Astrocyte (in vitro differentiated cells and primary cell): ENCODE measurements around the gene FBXW5. TPM values are rescaled to one million over a fixed set of nuclear protein-coding genes. Genes with fewer than 3 reads are reported as not detected.

Experiments
- DNase-seq: peaks from one replicate; pipeline ENCODE4 v3.0.0-alpha.2; 2010; ENCODE audit warnings: low read depth
- FAIRE-seq: peaks from 2 replicates; lab custom pipeline; 2011; peaks lifted over from hg19 to GRCh38; lab: Jason Lieb, UNC
- H2AFZ ChIP-seq: 2 replicates; pipeline ENCODE4 v1.6.0; 2012; ENCODE audit warnings: low read depth, low read length, inconsistent platforms
- H3K27ac ChIP-seq: 2 replicates; pipeline ENCODE4 v1.5.1; 2011; ENCODE audit warnings: low read depth, low read length, inconsistent platforms
- H3K27me3 ChIP-seq: 2 replicates; pipeline ENCODE4 v1.6.0; 2011; ENCODE audit warnings: low read length, inconsistent platforms; ENCODE audit not compliant: insufficient read depth
- H3K36me3 ChIP-seq: 2 replicates; pipeline ENCODE4 v1.5.1; 2011; ENCODE audit warnings: low read length, inconsistent platforms; ENCODE audit not compliant: insufficient read depth
- H3K4me1 ChIP-seq: 2 replicates; pipeline ENCODE4 v1.5.1; 2011; ENCODE audit warnings: low read length, inconsistent platforms; ENCODE audit not compliant: insufficient read depth
- H3K4me2 ChIP-seq: 2 replicates; pipeline ENCODE4 v1.6.0; 2012; ENCODE audit warnings: low read length, inconsistent platforms
- H3K4me3 ChIP-seq: 2 replicates; pipeline ENCODE4 v1.5.1; 2011; ENCODE audit warnings: low read depth, mild to moderate bottlenecking, low read length, inconsistent platforms; ENCODE audit not compliant: insufficient read depth
- H3K79me2 ChIP-seq: 2 replicates; pipeline ENCODE4 v1.6.0; 2012; ENCODE audit warnings: mild to moderate bottlenecking, low read length, inconsistent platforms; ENCODE audit not compliant: insufficient read depth
- H3K9ac ChIP-seq: 2 replicates; pipeline ENCODE4 v1.6.0; 2012; ENCODE audit warnings: mild to moderate bottlenecking, low read length, inconsistent platforms
- H3K9me3 ChIP-seq: 2 replicates; pipeline ENCODE4 v1.5.1; 2012; ENCODE audit warnings: low read depth, mild to moderate bottlenecking, low read length, inconsistent platforms; ENCODE audit not compliant: insufficient read depth
- H4K20me1 ChIP-seq: 2 replicates; pipeline ENCODE4 v1.6.0; 2012; ENCODE audit warnings: low read length, inconsistent platforms; ENCODE audit not compliant: insufficient read depth
- H3K27ac Mint-ChIP-seq: one replicate; pipeline ENCODE4 v1.8.0; 2021; ENCODE audit warnings: mild to moderate bottlenecking, mixed read lengths; ENCODE audit not compliant: unreplicated experiment
- H3K27me3 Mint-ChIP-seq: one replicate; pipeline ENCODE4 v1.8.0; 2021; ENCODE audit warnings: low read depth, mixed read lengths; ENCODE audit not compliant: unreplicated experiment
- H3K36me3 Mint-ChIP-seq: one replicate; pipeline ENCODE4 v1.8.0; 2021; ENCODE audit warnings: low read depth, mixed read lengths; ENCODE audit not compliant: unreplicated experiment
- H3K4me1 Mint-ChIP-seq: one replicate; pipeline ENCODE4 v1.8.0; 2021; ENCODE audit warnings: low read depth, mixed read lengths; ENCODE audit not compliant: unreplicated experiment
- H3K4me3 Mint-ChIP-seq: one replicate; pipeline ENCODE4 v1.8.0; 2021; ENCODE audit warnings: mild to moderate bottlenecking, moderate library complexity, mixed read lengths; ENCODE audit not compliant: unreplicated experiment
- H3K9me3 Mint-ChIP-seq: one replicate; pipeline ENCODE4 v1.8.0; 2021; ENCODE audit warnings: mild to moderate bottlenecking, mixed read lengths; ENCODE audit not compliant: unreplicated experiment
- CTCF ChIP-seq: IDR thresholded peaks from 2 replicates; pipeline ENCODE4 v1.5.1; 2011; ENCODE audit warnings: low read depth, mild to moderate bottlenecking, inconsistent platforms, low read length, moderate library complexity; ENCODE audit not compliant: insufficient read depth
- EZH2 ChIP-seq: IDR thresholded peaks from 2 replicates; pipeline ENCODE4 v1.6.1; 2012; ENCODE audit warnings: mild to moderate bottlenecking, low read length, inconsistent platforms; ENCODE audit not compliant: insufficient read depth
- total RNA-seq: library from RNA; stranded (reverse); gene quantifications from 2 replicates; pipeline ENCODE4 v1.2.1, GENCODE V29; 2021

The FBXW5 gene
- total RNA-seq, 1 donor from 2014 or later: 70.4 TPM

GRCh38 chr9:136910197-136910900 is 34.2 kb downstream of the FBXW5 start:
- Histone ChIP-seq H3K79me2 (no peaks in the 10 kb centered on the region), H3K4me3 (no peak overlapping the region), H3K9me3 (no peaks in the 10 kb centered on the region), H3K9ac (no peak overlapping the region), H3K4me2 (no peak overlapping the region), H3K27ac (no peak overlapping the region), H3K4me1 (no peaks in the 10 kb centered on the region), H3K36me3 (peaks cover 4% of the 10 kb centered on the region), H3K27me3 (no peaks in the 10 kb centered on the region), H2AFZ (no peak overlapping the region), H4K20me1 (no peaks in the 10 kb centered on the region)
- Mint-ChIP-seq H3K27ac (no peak overlapping the region), H3K4me3 (no peak overlapping the region), H3K27me3 (no peaks in the 10 kb centered on the region), H3K4me1 (no peaks in the 10 kb centered on the region), H3K36me3 (peaks cover 4% of the 10 kb centered on the region), H3K9me3 (no peaks in the 10 kb centered on the region)
- FAIRE-seq (no peak), DNase-seq (no peak)
- TF ChIP-seq CTCF (no peak), EZH2 (no peak)

- Histone ChIP-seq H3K4me3 (no peak overlapping the region), H3K27ac (no peak overlapping the region), H3K9me3 (no peaks in the 10 kb centered on the region), H3K4me2 (no peak overlapping the region), H4K20me1 (no peaks in the 10 kb centered on the region), H3K27me3 (no peaks in the 10 kb centered on the region), H3K4me1 (peaks cover 2% of the 10 kb centered on the region), H2AFZ (no peak overlapping the region), H3K36me3 (peaks cover under 1% of the 10 kb centered on the region), H3K9ac (no peak overlapping the region), H3K79me2 (peaks cover 3% of the 10 kb centered on the region)
- no peak overlapping the region for H3K27ac Mint-ChIP-seq
- no peaks in the 10 kb centered on the region for H3K27me3 Mint-ChIP-seq
- H3K4me1 Mint-ChIP-seq: peaks cover 4% of the 10 kb centered on the region
- no peaks in the 10 kb centered on the region for H3K9me3 Mint-ChIP-seq
- FAIRE-seq (no peak), DNase-seq (no peak)
- H3K36me3 Mint-ChIP-seq: peaks cover 11% of the 10 kb centered on the region
- TF ChIP-seq EZH2: no peak
- TF ChIP-seq CTCF: no peak
- peak overlapping the region; percentile 45 for H3K4me3 Mint-ChIP-seq
Measured at GRCh38 chr9:136907011-136907914, 37.3 kb downstream of the FBXW5 start.
